Measurements from ENCODE around the gene MATR3. TPM values are rescaled to one million over a fixed set of nuclear protein-coding genes. Genes with fewer than 3 reads are reported as not detected.
A peak's percentile ranks its signal among the peaks of the same experiment; 100 is the strongest.
"Not testable (repeated sequence)": the region's sequence is repeated elsewhere in the genome, so short reads cannot be mapped to it uniquely, and the experiment has no call there.

MATR3 gene
- polyA plus RNA-seq, 1 donor (not counting 4 experiments of a cell fraction or from before 2014, with no cell fraction given) = 122 TPM

DNA sequence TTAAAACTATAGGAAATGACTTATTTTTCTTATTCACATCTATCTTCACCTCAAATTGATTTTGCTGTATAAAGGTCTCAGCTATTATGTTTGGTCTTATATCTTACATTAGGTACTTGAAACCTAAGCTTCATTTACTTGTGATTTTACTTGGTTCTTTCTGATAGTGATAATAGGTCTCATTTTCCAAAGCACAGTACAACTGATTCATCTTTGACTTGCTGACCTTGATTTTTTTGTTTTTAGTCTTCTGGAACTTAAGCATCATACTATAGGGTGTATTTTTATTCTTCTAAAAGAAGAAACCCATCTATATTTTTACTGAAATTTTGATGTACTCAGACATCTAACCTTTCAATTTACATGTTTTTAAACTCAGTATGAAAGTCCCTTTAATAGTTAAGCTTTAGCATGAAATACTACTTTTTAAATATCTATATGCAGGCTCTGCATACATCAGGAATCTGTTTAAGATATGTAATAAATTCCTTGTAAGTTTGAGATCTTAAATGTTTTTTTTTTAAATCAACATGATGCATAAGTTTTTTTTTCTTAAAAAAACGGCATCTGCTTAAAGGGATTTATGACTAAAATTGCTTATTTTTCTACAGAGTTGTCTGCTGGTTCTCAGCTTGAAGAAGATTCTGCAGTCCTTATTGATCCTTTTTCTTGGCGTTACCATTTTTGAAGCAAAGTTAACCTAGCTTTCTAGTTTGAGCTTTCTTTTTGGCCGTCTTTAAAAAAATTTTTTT, 13.3 kb downstream of the MATR3 start:
- peaks cover 10% of the 10 kb centered on the region for H3K4me1 ChIP-seq (ENCODE audit: control insufficient read depth, extremely low read depth, insufficient read depth, low read length)
- H3K27ac ChIP-seq (ENCODE audit: control insufficient read depth, insufficient read depth, low read length) = no peak overlapping the region
- no peaks in the 10 kb centered on the region for H3K9me1 ChIP-seq (ENCODE audit: control insufficient read depth, extremely low read depth, insufficient read depth, low read length)
- no peak overlapping the region for H3K4me2 ChIP-seq (ENCODE audit: control insufficient read depth, extremely low read depth, insufficient read depth, low read depth, low read length)
- DNase-seq (ENCODE audit: low read depth, low spot score) = no peak
- FAIRE-seq = no peak
- H3K79me2 ChIP-seq (ENCODE audit: control insufficient read depth, insufficient read depth, low read length) = peaks cover 100% of the 10 kb centered on the region
- TF ChIP-seq EZH2 (IDR thresholded peaks at IDR 0.05; ENCODE audit: low read length) (no peak), CTCF (optimal IDR thresholded peaks at IDR 0.05 in 1 of 3, IDR thresholded peaks at IDR 0.05 in 1 of 3, conservative IDR thresholded peaks at IDR 0.05 in 1 of 3; ENCODE audit: extremely low read depth in 1 of 3, insufficient read depth in 2 of 3, low read length in 3 of 3) (no peak)
- no peaks in the 10 kb centered on the region for H3K36me3 ChIP-seq (ENCODE audit: control insufficient read depth in 2 of 2, extremely low read depth in 1 of 2, insufficient read depth in 2 of 2, low read length in 2 of 2)
- H3K9me3 ChIP-seq (ENCODE audit: control insufficient read depth, low read depth, low read length) = no peaks in the 10 kb centered on the region
- H3K4me3 ChIP-seq (ENCODE audit: control insufficient read depth in 2 of 3, extremely low read depth in 1 of 3, insufficient read depth in 2 of 3, low read depth in 1 of 3, low read length in 3 of 3) = no peak overlapping the region
- no peak overlapping the region for H2AFZ ChIP-seq (ENCODE audit: control insufficient read depth, low read length)
- no peak overlapping the region for H3K9ac ChIP-seq (ENCODE audit: control insufficient read depth, extremely low read depth, insufficient read depth, low read length)
- dilution Hi-C loops (cut with MboI; ENCODE audit: extremely low pct_ligation_motif_present, low sequenced_read_pairs) = no loop called here
- H4K20me1 ChIP-seq (ENCODE audit: control insufficient read depth, extremely low read depth, insufficient read depth, low read length) = peaks cover 28% of the 10 kb centered on the region
- H3K27me3 ChIP-seq (ENCODE audit: control insufficient read depth, extremely low read depth, insufficient read depth, low read length) = no peaks in the 10 kb centered on the region

- Histone ChIP-seq H3K4me2 (ENCODE audit: control insufficient read depth, extremely low read depth, insufficient read depth, low read depth, low read length) (no peak overlapping the region), H3K9me3 (ENCODE audit: control insufficient read depth, low read depth, low read length) (no peaks in the 10 kb centered on the region), H3K4me1 (ENCODE audit: control insufficient read depth, extremely low read depth, insufficient read depth, low read length) (peaks cover 10% of the 10 kb centered on the region), H3K4me3 (ENCODE audit: control insufficient read depth in 2 of 3, extremely low read depth in 1 of 3, insufficient read depth in 2 of 3, low read depth in 1 of 3, low read length in 3 of 3) (no peak overlapping the region), H3K36me3 (ENCODE audit: control insufficient read depth in 2 of 2, extremely low read depth in 1 of 2, insufficient read depth in 2 of 2, low read length in 2 of 2) (no peaks in the 10 kb centered on the region), H4K20me1 (ENCODE audit: control insufficient read depth, extremely low read depth, insufficient read depth, low read length) (peaks cover 21% of the 10 kb centered on the region), H3K27me3 (ENCODE audit: control insufficient read depth, extremely low read depth, insufficient read depth, low read length) (no peaks in the 10 kb centered on the region), H3K79me2 (ENCODE audit: control insufficient read depth, insufficient read depth, low read length) (peaks cover 100% of the 10 kb centered on the region), H3K9ac (ENCODE audit: control insufficient read depth, extremely low read depth, insufficient read depth, low read length) (no peak overlapping the region), H2AFZ (ENCODE audit: control insufficient read depth, low read length) (no peak overlapping the region), H3K27ac (ENCODE audit: control insufficient read depth, insufficient read depth, low read length) (no peak overlapping the region), H3K9me1 (ENCODE audit: control insufficient read depth, extremely low read depth, insufficient read depth, low read length) (no peaks in the 10 kb centered on the region)
- DNase-seq (ENCODE audit: low read depth, low spot score) (no peak), FAIRE-seq (no peak)
- TF ChIP-seq CTCF (optimal IDR thresholded peaks at IDR 0.05 in 1 of 3, IDR thresholded peaks at IDR 0.05 in 1 of 3, conservative IDR thresholded peaks at IDR 0.05 in 1 of 3; ENCODE audit: extremely low read depth in 1 of 3, insufficient read depth in 2 of 3, low read length in 3 of 3) (no peak), EZH2 (IDR thresholded peaks at IDR 0.05; ENCODE audit: low read length) (no peak)
- dilution Hi-C loops (cut with MboI; ENCODE audit: extremely low pct_ligation_motif_present, low sequenced_read_pairs) = no loop called here
Observed at GRCh38 chr5:139308797-139309196, 15.3 kb downstream of the MATR3 start.

- H3K4me2 ChIP-seq (ENCODE audit: control insufficient read depth, extremely low read depth, insufficient read depth, low read depth, low read length) = peak overlapping the region; percentile 16
- H3K36me3 ChIP-seq (ENCODE audit: control insufficient read depth in 2 of 2, extremely low read depth in 1 of 2, insufficient read depth in 2 of 2, low read length in 2 of 2); H3K27me3 ChIP-seq (ENCODE audit: control insufficient read depth, extremely low read depth, insufficient read depth, low read length); H4K20me1 ChIP-seq (ENCODE audit: control insufficient read depth, extremely low read depth, insufficient read depth, low read length); dilution Hi-C loops (cut with MboI; ENCODE audit: extremely low pct_ligation_motif_present, low sequenced_read_pairs); H3K4me3 ChIP-seq (ENCODE audit: control insufficient read depth in 2 of 3, extremely low read depth in 1 of 3, insufficient read depth in 2 of 3, low read depth in 1 of 3, low read length in 3 of 3); DNase-seq (ENCODE audit: low read depth, low spot score); H3K27ac ChIP-seq (ENCODE audit: control insufficient read depth, insufficient read depth, low read length); H3K9ac ChIP-seq (ENCODE audit: control insufficient read depth, extremely low read depth, insufficient read depth, low read length); H3K9me1 ChIP-seq (ENCODE audit: control insufficient read depth, extremely low read depth, insufficient read depth, low read length); H3K9me3 ChIP-seq (ENCODE audit: control insufficient read depth, low read depth, low read length); H2AFZ ChIP-seq (ENCODE audit: control insufficient read depth, low read length); FAIRE-seq: not testable (repeated sequence)
- H3K79me2 ChIP-seq (ENCODE audit: control insufficient read depth, insufficient read depth, low read length) = peaks cover 100% of the 10 kb centered on the region
- peaks cover 10% of the 10 kb centered on the region for H3K4me1 ChIP-seq (ENCODE audit: control insufficient read depth, extremely low read depth, insufficient read depth, low read length)
Observed at GRCh38 chr5:139310715-139311186, 17.2 kb downstream of the MATR3 start.
